HL-60 (cell line): Measurements from ENCODE around the gene CAST.

Experiments used
- CTCF ChIP-seq: IDR thresholded peaks from one replicate; pipeline ENCODE4 v1.5.1; 2011; ENCODE audit warnings: low read length, control low read depth, inconsistent platforms; ENCODE audit not compliant: insufficient read depth
- GABPA ChIP-seq: IDR thresholded peaks from 2 replicates; pipeline ENCODE4 v1.6.1; 2012; ENCODE audit warnings: low read depth
- POLR2AphosphoS5 ChIP-seq: IDR thresholded peaks from 2 replicates; pipeline ENCODE4 v1.6.1; 2012; ENCODE audit warnings: low read depth
- SPI1 ChIP-seq: IDR thresholded peaks from 2 replicates; pipeline ENCODE4 v1.6.1; 2012; ENCODE audit warnings: low read depth, mild to moderate bottlenecking, borderline replicate concordance
- TF ChIP-seq, protein P1 (sequence below): IDR thresholded peaks from 2 replicates; pipeline ENCODE4 v1.6.1; 2012; ENCODE audit warnings: low read depth; ENCODE audit not compliant: insufficient replicate concordance

DNA sequence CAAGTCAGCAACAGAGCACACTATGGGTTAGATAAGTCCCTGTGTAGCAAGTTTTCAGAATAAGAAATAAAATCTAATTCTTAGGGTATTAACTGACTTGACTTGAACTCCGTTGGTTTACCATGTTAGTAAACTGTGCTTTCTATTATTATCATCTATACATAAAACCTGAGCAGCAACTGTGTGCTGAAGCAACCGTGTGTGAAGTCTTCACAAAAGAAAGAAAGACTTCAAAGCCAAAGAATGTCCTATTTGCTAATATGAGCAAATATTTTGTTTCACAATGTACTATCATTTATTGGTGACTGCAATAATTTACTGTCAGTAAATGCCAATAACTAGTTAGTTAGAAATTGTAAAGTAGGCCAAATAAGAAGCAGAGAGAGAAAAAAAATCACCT, 112.9 kb downstream of the CAST start:
- no peak for TF ChIP-seq POLR2AphosphoS5
- no peak for TF ChIP-seq CTCF
- TF ChIP-seq, protein P1, sequence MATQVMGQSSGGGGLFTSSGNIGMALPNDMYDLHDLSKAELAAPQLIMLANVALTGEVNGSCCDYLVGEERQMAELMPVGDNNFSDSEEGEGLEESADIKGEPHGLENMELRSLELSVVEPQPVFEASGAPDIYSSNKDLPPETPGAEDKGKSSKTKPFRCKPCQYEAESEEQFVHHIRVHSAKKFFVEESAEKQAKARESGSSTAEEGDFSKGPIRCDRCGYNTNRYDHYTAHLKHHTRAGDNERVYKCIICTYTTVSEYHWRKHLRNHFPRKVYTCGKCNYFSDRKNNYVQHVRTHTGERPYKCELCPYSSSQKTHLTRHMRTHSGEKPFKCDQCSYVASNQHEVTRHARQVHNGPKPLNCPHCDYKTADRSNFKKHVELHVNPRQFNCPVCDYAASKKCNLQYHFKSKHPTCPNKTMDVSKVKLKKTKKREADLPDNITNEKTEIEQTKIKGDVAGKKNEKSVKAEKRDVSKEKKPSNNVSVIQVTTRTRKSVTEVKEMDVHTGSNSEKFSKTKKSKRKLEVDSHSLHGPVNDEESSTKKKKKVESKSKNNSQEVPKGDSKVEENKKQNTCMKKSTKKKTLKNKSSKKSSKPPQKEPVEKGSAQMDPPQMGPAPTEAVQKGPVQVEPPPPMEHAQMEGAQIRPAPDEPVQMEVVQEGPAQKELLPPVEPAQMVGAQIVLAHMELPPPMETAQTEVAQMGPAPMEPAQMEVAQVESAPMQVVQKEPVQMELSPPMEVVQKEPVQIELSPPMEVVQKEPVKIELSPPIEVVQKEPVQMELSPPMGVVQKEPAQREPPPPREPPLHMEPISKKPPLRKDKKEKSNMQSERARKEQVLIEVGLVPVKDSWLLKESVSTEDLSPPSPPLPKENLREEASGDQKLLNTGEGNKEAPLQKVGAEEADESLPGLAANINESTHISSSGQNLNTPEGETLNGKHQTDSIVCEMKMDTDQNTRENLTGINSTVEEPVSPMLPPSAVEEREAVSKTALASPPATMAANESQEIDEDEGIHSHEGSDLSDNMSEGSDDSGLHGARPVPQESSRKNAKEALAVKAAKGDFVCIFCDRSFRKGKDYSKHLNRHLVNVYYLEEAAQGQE = no peak
- no peak for TF ChIP-seq SPI1
- no peak for TF ChIP-seq GABPA
